Measurements from ENCODE around the gene CDH11. TPM values are rescaled to one million over a fixed set of nuclear protein-coding genes. Genes with fewer than 3 reads are reported as not detected.

CDH11 gene
- total RNA-seq, 1 donor from 2014 or later: 22.9 TPM

DNA sequence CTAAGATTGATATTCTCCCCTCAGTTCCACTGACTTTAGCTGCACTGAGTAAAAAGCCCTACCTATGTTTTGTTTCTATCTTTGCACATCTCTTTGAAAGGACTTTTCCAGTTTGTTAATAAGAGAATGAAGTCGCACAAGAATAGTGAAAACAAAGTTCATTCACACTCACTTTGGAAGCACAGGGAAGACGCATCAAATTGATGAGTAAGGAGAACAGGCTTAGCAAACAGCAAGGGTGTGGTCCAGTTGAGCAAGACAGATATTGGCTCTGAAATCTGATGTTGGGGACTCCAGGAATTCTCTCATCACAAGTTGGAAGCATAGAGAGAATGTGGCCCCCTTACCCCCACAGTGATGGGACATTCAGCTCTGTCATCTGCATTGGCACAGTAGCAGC is 221.3 kb downstream of the CDH11 start:
- TF ChIP-seq, protein P1, sequence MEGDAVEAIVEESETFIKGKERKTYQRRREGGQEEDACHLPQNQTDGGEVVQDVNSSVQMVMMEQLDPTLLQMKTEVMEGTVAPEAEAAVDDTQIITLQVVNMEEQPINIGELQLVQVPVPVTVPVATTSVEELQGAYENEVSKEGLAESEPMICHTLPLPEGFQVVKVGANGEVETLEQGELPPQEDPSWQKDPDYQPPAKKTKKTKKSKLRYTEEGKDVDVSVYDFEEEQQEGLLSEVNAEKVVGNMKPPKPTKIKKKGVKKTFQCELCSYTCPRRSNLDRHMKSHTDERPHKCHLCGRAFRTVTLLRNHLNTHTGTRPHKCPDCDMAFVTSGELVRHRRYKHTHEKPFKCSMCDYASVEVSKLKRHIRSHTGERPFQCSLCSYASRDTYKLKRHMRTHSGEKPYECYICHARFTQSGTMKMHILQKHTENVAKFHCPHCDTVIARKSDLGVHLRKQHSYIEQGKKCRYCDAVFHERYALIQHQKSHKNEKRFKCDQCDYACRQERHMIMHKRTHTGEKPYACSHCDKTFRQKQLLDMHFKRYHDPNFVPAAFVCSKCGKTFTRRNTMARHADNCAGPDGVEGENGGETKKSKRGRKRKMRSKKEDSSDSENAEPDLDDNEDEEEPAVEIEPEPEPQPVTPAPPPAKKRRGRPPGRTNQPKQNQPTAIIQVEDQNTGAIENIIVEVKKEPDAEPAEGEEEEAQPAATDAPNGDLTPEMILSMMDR (conservative IDR thresholded peaks at IDR 0.05; ENCODE audit: low read depth, low read length): no peak
- no peak overlapping the region for H3K4me3 ChIP-seq (ENCODE audit: low read depth, low read length)
- no peak for DNase-seq (ENCODE audit: low read depth)

DNA sequence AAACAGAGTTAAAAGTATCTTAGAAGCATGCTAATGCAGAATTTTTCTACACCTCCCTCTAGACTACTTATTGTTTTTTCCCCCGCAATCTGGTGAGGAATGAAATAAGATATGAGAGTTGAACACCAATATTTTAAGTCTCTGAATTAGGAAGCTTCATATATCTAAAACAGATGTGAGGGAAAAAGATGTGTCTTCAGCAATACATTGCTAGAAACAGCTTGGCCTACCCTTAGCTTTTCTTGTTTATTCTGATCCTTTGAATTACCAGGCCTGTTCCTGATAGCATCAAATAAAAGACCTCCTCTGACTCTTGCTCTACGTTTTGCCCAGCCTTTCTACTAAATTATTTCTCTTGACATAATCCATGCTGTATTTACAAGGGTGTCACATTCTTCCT is 221.8 kb downstream of the CDH11 start:
- H3K4me3 ChIP-seq (ENCODE audit: low read depth, low read length): no peak overlapping the region
- TF ChIP-seq, protein P1 (conservative IDR thresholded peaks at IDR 0.05; ENCODE audit: low read depth, low read length): no peak
- DNase-seq (ENCODE audit: low read depth): no peak

DNA sequence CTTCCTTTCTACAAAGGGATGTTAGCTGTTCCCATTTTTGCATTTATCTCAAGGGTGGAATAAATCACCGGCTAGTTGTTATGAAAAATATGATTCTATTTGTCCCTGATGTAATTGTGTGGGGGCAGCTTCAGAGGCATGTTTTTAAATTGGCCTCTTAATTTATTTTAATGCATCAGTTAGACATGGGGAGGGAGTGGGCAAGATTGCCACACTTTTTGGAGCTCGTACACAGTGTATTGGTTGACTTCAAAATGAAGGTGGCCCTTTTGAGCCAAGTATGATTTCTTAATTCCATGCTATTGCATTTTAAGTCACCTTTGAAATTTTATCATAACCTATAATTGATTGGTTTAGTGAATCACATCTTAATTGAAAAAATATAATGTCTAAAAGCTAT is 223.7 kb downstream of the CDH11 start:
- no peak for DNase-seq (ENCODE audit: low read depth)
- TF ChIP-seq, protein P1 (conservative IDR thresholded peaks at IDR 0.05; ENCODE audit: low read depth, low read length): no peak
- H3K4me3 ChIP-seq (ENCODE audit: low read depth, low read length): no peak overlapping the region

Data from epithelial cell of proximal tubule (primary cell).